ENCODE data around the gene USP47. TPM values are rescaled to one million over a fixed set of nuclear protein-coding genes. Genes with fewer than 3 reads are reported as not detected.

The USP47 gene
- total RNA-seq, 4 donors from 2014 or later: 84.4 to 222 (median 97.6) TPM

DNA sequence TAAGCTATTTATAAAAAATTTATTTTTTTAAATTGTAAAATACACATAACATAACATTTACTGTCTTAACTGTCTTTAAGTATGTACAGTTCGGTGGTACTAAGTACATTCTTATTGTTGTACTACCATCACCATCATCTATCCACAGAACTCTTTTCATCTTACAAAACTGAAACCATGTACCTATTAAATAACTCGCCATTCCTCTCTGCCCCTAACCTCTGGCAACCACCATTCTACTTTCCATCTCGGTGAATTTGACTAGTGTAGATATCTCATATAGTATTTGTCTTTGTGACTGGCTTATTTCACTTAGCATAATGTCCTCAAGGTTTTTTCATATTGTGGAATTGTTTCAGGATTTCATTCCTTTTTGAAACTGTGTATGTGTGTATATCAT lies 22.6 kb downstream of the USP47 start:
- Histone ChIP-seq H3K4me3 (no peak overlapping the region), H3K4me1 (peaks cover 52% of the 10 kb centered on the region in 2 donors), H3K27me3 (no peaks in the 10 kb centered on the region), H3K27ac (no peak overlapping the region), H3K36me3 (no peaks in the 10 kb centered on the region), H3K9me3 (no peaks in the 10 kb centered on the region)
- DNase-seq: no peak
- intact Hi-C loops (cut with DNase I; ENCODE audit: low total_unique reads): no loop called here
- TF ChIP-seq, protein P1, sequence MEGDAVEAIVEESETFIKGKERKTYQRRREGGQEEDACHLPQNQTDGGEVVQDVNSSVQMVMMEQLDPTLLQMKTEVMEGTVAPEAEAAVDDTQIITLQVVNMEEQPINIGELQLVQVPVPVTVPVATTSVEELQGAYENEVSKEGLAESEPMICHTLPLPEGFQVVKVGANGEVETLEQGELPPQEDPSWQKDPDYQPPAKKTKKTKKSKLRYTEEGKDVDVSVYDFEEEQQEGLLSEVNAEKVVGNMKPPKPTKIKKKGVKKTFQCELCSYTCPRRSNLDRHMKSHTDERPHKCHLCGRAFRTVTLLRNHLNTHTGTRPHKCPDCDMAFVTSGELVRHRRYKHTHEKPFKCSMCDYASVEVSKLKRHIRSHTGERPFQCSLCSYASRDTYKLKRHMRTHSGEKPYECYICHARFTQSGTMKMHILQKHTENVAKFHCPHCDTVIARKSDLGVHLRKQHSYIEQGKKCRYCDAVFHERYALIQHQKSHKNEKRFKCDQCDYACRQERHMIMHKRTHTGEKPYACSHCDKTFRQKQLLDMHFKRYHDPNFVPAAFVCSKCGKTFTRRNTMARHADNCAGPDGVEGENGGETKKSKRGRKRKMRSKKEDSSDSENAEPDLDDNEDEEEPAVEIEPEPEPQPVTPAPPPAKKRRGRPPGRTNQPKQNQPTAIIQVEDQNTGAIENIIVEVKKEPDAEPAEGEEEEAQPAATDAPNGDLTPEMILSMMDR (IDR thresholded peaks at IDR 0.05 in 4 of 5, conservative IDR thresholded peaks at IDR 0.05 in 1 of 5): no peak
- no peak for TF ChIP-seq POLR2A (IDR thresholded peaks at IDR 0.05)
- no peak for ATAC-seq
- in situ Hi-C loops (cut with MboI; ENCODE audit: low sequenced_read_pairs in 4 of 4): no loop called here

DNA sequence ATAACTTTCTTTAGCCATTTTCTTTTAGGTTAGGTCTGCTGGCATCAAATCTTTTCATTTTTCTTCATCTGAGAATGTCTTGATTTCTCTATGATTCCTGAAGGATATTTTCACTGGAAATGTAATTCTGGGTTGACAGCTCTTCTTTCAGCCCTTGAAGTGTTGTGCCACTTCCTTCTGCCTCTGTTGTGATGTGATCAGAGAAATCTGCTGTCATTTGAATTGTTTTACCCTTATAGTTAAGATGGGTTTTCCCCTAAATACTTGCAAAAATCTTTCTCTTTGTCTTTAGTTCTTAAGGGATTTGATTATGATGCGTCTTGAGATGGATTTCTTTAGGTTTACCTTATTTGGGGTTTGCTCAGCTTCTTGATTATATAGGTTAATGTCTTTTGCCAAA lies 23.0 kb downstream of the USP47 start:
- intact Hi-C loops (cut with DNase I; ENCODE audit: low total_unique reads) (no loop called here), in situ Hi-C loops (cut with MboI; ENCODE audit: low sequenced_read_pairs in 4 of 4) (no loop called here)
- no peaks in the 10 kb centered on the region for H3K36me3 ChIP-seq
- peak overlapping the region; percentile 36 to 60 (median 47) for H3K27ac ChIP-seq
- no peaks in the 10 kb centered on the region for H3K27me3 ChIP-seq
- ATAC-seq (no peak), DNase-seq (no peak)
- no peak overlapping the region for H3K4me3 ChIP-seq
- peaks cover 50 to 51% of the 10 kb centered on the region in 2 donors for H3K4me1 ChIP-seq
- TF ChIP-seq, protein P1 (IDR thresholded peaks at IDR 0.05 in 4 of 5, conservative IDR thresholded peaks at IDR 0.05 in 1 of 5): no peak
- no peak for TF ChIP-seq POLR2A (IDR thresholded peaks at IDR 0.05)
- H3K9me3 ChIP-seq: no peaks in the 10 kb centered on the region

DNA sequence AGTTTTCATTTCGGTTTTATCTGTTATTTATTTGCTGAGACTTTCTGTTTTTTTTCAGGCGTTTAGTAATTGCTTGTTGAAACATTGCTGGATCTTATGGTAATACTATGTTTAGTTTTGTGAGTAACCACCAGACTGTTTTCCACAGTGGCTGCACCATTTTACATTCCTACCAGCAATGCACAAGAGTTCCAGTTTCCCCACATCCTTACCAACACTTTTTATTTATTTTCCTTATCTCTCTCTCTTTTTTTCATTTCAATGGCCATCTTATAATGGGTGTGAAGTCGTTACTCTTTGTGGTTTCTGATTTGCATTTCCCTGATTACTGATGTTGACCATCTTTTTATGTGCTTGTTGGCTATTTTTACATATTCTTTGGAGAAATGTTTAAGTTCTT lies 23.7 kb downstream of the USP47 start:
- Histone ChIP-seq H3K27ac (peak overlapping the region; percentile 36 to 60 (median 47)), H3K27me3 (no peaks in the 10 kb centered on the region), H3K4me1 (peaks cover 48 to 50% of the 10 kb centered on the region in 2 donors), H3K4me3 (no peak overlapping the region), H3K9me3 (no peaks in the 10 kb centered on the region), H3K36me3 (no peaks in the 10 kb centered on the region)
- peak; percentile 59 to 73 for ATAC-seq
- in situ Hi-C loops (cut with MboI; ENCODE audit: low sequenced_read_pairs in 4 of 4) (no loop called here), intact Hi-C loops (cut with DNase I; ENCODE audit: low total_unique reads) (no loop called here)
- TF ChIP-seq, protein P1 (IDR thresholded peaks at IDR 0.05 in 4 of 5, conservative IDR thresholded peaks at IDR 0.05 in 1 of 5): no peak
- TF ChIP-seq POLR2A (IDR thresholded peaks at IDR 0.05): no peak
- no peak for DNase-seq

DNA sequence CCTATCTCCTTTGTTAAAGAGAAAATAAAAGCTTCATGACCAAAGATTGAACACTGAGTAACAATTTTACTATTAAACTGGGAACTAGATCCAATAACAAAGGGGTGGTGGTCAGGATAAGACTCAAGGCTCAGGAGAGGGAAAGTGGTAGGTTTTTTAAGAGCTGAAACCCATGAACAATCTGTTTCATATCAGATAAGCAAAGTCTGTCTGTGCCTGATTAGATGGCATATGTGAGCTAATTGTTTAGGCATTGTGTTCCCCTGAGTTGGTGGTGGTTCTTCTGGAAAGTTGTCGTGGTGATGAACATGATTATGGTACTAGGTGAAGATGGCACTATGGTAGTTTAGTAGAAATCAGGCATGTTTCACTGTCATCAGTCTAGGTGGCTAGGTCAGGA lies 24.4 kb downstream of the USP47 start:
- Histone ChIP-seq H3K27me3 (no peaks in the 10 kb centered on the region), H3K4me1 (peaks cover 45 to 50% of the 10 kb centered on the region in 2 donors), H3K9me3 (no peaks in the 10 kb centered on the region), H3K4me3 (no peak overlapping the region), H3K27ac (peak overlapping the region in 3 of 4 donors; percentile 17 to 53 (median 19)), H3K36me3 (no peaks in the 10 kb centered on the region)
- ATAC-seq (no peak), DNase-seq (no peak)
- intact Hi-C loops (cut with DNase I; ENCODE audit: low total_unique reads) (no loop called here), in situ Hi-C loops (cut with MboI; ENCODE audit: low sequenced_read_pairs in 4 of 4) (no loop called here)
- no peak for TF ChIP-seq POLR2A (IDR thresholded peaks at IDR 0.05)
- TF ChIP-seq, protein P1 (IDR thresholded peaks at IDR 0.05 in 4 of 5, conservative IDR thresholded peaks at IDR 0.05 in 1 of 5): no peak

DNA sequence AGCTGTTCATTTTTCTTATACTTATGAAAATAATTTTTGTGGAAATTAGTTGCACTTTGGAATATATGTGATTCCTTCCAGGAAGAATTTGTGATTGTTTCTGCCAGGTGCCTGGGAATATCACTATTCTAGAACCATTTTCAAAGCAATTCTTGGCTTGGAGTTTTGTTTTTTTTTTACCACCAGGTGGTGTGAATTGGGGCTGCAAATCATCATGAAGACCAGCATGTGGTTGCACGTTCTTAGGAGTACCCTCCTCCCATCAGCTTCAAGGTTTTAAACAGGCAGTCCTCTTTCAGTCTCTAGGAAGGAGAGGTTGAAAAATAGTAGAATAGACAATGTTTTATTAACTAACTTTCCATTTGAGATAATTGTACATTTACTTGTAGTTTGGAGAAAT lies 25.9 kb downstream of the USP47 start:
- Histone ChIP-seq H3K4me1 (peaks cover 45 to 49% of the 10 kb centered on the region in 2 donors), H3K9me3 (no peaks in the 10 kb centered on the region), H3K4me3 (no peak overlapping the region), H3K36me3 (no peaks in the 10 kb centered on the region), H3K27me3 (no peaks in the 10 kb centered on the region), H3K27ac (no peak overlapping the region)
- intact Hi-C loops (cut with DNase I; ENCODE audit: low total_unique reads) (no loop called here), in situ Hi-C loops (cut with MboI; ENCODE audit: low sequenced_read_pairs in 4 of 4) (no loop called here)
- TF ChIP-seq, protein P1 (IDR thresholded peaks at IDR 0.05 in 4 of 5, conservative IDR thresholded peaks at IDR 0.05 in 1 of 5): no peak
- DNase-seq (no peak), ATAC-seq (no peak)

Measured in gastrocnemius medialis (tissue), 4 donors.